NCI-H1694 (cell line): ENCODE data around the gene PAX8.
"Not testable (repeated sequence)": the region's sequence is repeated elsewhere in the genome, so short reads cannot be mapped to it uniquely, and the experiment has no call there.

Experiments used
- DNase-seq: peaks from one replicate; lab custom pipeline; 2025; lab: John Stamatoyannopoulos, UW

Gene PAX8

DNA sequence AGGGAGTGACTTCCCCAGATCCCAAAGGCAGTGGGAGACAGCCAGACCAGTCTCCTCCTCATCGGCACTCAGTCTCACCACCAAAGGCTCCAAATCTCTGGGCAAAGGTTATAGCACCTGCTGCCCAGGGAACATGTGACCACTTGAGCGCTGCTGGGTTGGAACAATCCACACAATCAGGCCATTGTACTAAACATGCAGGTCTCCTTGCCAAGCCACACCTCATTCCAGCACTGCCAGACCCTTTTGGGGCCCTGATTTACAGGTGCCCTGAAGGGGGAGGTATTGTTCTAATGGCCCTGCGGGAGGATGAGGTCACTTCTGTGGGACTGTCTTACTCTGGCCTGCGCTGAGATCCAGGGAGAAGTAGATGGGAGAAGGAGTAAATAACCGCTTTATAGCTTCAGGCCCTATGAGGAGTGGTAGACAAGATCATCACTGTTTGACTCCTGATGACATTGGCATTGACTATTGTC lies 10.0 kb upstream of the PAX8 start:
- not testable (repeated sequence) for DNase-seq

GRCh38 chr2:113288117-113288673 lies 9.5 kb upstream of the PAX8 start:
- DNase-seq: not testable (repeated sequence)

GRCh38 chr2:113285816-113286215 lies 7.1 kb upstream of the PAX8 start:
- no peak for DNase-seq

- not testable (repeated sequence) for DNase-seq
Observed at GRCh38 chr2:113284999-113285398, 6.3 kb upstream of the PAX8 start.

- no peak for DNase-seq
Observed at GRCh38 chr2:113284476-113284875, 5.8 kb upstream of the PAX8 start.

- no peak for DNase-seq
Observed at GRCh38 chr2:113283704-113284284, 5.1 kb upstream of the PAX8 start.

GRCh38 chr2:113282747-113283533 lies 4.2 kb upstream of the PAX8 start:
- DNase-seq: no peak

- no peak for DNase-seq
Observed at GRCh38 chr2:113281910-113282746, 3.4 kb upstream of the PAX8 start.

DNA sequence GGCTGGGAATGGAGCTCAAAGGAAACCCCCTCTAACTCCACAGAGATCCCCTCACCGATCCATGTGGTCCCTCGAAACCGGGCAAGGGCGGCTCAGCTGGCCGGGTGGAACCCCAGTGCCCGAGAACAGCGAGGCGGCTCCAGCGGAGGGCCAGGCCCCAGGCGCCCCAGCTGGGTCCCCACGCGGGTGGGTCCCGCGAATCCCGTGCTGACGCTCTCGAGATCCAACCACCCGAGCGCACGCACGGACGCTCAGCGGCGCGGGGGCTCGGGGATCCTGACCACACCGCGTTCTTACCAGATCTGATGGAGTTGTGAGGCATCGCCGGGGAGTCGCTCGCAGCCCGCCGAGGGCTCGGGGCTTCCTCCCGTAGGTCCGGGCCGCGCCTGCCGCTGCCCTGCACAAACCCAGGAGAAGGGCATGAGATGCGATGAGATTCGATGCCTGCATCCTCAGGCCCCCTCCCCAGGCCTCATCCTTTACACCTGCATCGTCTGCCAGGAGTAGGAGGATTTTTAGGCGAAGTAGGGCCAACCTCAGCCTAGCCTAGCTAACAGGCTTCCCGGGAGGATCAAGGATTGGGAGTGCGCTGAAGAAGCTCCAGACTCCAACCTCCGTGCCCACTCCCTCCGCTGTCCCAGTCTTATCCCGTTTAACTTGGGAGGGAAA lies 514 bp downstream of the PAX8 start:
- no peak for DNase-seq

GRCh38 chr2:113277474-113278072 lies 1.1 kb downstream of the PAX8 start:
- DNase-seq: no peak

- no peak for DNase-seq
Observed at GRCh38 chr2:113276761-113277425, 1.8 kb downstream of the PAX8 start.

- no peak for DNase-seq
Observed at GRCh38 chr2:113276216-113276760, 2.4 kb downstream of the PAX8 start.

GRCh38 chr2:113275556-113276215 lies 3.0 kb downstream of the PAX8 start:
- no peak for DNase-seq

DNA sequence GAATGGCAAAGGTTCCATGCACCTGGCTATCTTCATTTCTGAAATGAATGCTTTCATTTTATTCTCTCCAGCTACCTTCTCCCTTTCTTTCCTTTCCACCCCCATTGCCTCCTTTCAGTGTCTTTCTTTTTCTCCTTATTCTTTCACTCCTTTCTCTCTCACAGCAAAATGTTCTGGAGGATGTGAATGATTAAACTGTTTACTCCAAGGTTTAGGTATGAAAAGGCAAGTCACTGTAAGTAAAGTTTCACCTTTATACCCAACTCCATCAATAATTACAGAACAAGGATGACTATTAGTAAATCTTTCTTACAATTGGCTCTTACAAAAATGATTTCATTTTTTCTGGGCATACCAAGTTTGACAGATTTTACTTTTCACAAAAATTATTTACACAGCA lies 4.3 kb downstream of the PAX8 start:
- DNase-seq: no peak

DNA sequence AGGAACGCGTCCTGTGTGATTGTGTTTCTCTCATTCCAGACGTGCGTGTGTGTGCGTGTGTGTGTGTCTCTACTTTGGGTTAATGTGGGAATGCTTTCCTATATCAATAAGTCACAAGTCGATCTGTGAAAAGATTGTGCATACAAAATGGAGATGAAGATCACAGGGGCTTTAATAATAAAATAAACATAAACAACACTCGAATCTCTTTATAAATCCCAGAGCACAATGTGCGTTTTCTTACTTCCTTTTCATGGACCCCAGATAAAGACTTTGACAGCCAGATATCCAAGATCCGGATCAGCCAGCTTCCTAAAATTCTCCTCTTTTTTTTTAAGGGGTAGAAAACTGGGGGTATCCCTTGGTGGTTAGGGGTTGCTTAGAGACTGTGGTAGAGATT lies 4.7 kb downstream of the PAX8 start:
- no peak for DNase-seq

- no peak for DNase-seq
Observed at GRCh38 chr2:113273027-113273551, 5.6 kb downstream of the PAX8 start.

- no peak for DNase-seq
Observed at GRCh38 chr2:113272477-113272876, 6.2 kb downstream of the PAX8 start.

DNA sequence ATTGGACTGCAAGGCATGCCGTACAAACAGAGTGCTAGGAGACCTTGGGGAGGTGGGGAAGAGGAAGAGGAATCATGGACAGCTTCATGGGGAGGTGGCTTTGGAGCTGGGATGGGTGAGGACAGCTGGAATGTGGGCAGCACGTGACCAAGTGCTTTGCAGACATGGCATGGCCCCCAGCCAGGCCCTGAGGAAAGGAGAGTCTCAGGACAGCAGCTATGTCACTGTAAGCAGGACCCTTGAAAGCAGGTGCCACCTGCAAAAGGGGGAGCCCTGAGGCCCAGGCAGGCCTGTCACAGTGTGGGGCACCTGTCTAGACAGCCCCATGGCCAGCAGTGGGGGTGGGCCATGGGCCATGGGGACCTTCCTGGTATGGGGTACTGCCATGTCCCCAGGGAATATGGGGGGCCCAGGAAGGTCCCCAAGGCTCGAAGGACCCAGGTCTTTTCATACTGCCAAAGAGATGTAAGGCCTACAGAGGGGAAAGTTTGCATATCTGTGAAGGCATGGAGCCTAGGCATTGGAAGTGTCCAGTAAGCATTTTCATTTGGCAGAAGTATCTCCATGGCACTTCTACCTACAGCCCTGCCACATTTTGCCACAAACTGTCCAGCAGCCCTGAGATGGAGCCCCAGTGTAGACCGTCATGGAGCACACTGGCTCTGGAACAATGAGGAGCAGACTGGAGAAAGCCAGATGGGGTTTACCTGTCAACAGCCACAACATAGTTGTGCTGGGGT lies 9.9 kb downstream of the PAX8 start:
- no peak for DNase-seq

DNA sequence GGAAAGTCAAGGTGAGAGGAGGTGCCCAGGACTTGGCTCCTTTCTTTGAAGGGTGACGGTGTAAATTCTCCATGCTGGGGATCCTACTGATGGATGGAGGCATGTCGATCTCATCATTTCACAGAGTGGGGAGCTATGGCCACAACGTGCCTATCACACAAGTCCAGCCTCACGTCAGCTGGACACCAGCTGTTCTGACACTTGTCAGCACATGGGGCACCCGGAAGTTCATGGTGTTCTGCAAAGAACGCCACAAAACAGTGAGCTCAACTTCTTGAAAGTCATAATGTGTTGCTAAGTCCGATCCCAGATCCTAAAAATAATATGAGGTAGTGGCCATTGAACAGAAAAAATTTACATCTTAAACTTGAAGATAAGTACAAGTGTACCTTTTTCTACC lies 12.3 kb downstream of the PAX8 start:
- no peak for DNase-seq
